MM.1S (cell line): ENCODE data around the gene CENPH.
"Not testable (repeated sequence)": the region's sequence is repeated elsewhere in the genome, so short reads cannot be mapped to it uniquely, and the experiment has no call there.

Source experiments
- DNase-seq: peaks from one replicate; pipeline ENCODE4 v3.0.0-alpha.2; 2015
- H2AFZ ChIP-seq: fragments of 300-600 bp; sonication (generic); 2 replicates; pipeline ENCODE4 v1.6.0; 2016; ENCODE audit warnings: antibody characterized with exemption, low read length
- H3F3A ChIP-seq: fragments of 300-600 bp; sonication (generic); 2 replicates; pipeline ENCODE4 v1.6.1; 2016; ENCODE audit warnings: mild to moderate bottlenecking, antibody characterized with exemption, low read length, moderate library complexity, mixed read lengths; ENCODE audit not compliant: insufficient read depth
- H3K27ac ChIP-seq: fragments of 300-600 bp; sonication (generic); 2 replicates; pipeline ENCODE4 v1.5.1; 2016; ENCODE audit warnings: mild to moderate bottlenecking, low read length
- H3K27me3 ChIP-seq: fragments of 300-600 bp; sonication (generic); replicated peaks from 2 replicates; pipeline ENCODE4 v1.6.0; 2016; ENCODE audit warnings: low read length; ENCODE audit not compliant: insufficient read depth
- H3K36me3 ChIP-seq: fragments of 300-600 bp; sonication (generic); replicated peaks from 2 replicates; pipeline ENCODE4 v1.6.1; 2016; ENCODE audit warnings: mild to moderate bottlenecking, low read length, mixed read lengths; ENCODE audit not compliant: insufficient read depth
- H3K4me1 ChIP-seq: fragments of 300-600 bp; sonication (generic); 2 replicates; pipeline ENCODE4 v1.6.1; 2016; ENCODE audit warnings: low read length, mixed read lengths
- H3K4me2 ChIP-seq: fragments of 300-600 bp; sonication (generic); 2 replicates; pipeline ENCODE4 v1.6.0; 2016; ENCODE audit warnings: low read depth, low read length
- H3K4me3 ChIP-seq: fragments of 300-600 bp; sonication (generic); 2 replicates; pipeline ENCODE4 v1.5.1; 2016; ENCODE audit warnings: low read length, mixed read lengths
- H3K79me2 ChIP-seq: fragments of 300-600 bp; sonication (generic); 2 replicates; pipeline ENCODE4 v1.6.1; 2016; ENCODE audit warnings: mixed run types, low read length, mixed read lengths
- H3K9ac ChIP-seq: fragments of 300-600 bp; sonication (generic); 2 replicates; pipeline ENCODE4 v1.6.1; 2016; ENCODE audit warnings: low read length, mixed read lengths
- H3K9me2 ChIP-seq: fragments of 300-600 bp; sonication (generic); replicated peaks from 2 replicates; pipeline ENCODE4 v1.6.1; 2016; ENCODE audit warnings: mild to moderate bottlenecking, low read length, mixed read lengths; ENCODE audit not compliant: insufficient read depth
- H3K9me3 ChIP-seq: fragments of 300-600 bp; sonication (generic); replicated peaks from 2 replicates; pipeline ENCODE4 v1.6.1; 2016; ENCODE audit warnings: mild to moderate bottlenecking, low read length, mixed read lengths; ENCODE audit not compliant: insufficient read depth
- H4K20me1 ChIP-seq: fragments of 300-600 bp; sonication (generic); 2 replicates; pipeline ENCODE4 v1.6.1; 2016; ENCODE audit warnings: mild to moderate bottlenecking, low read length, moderate library complexity, mixed read lengths; ENCODE audit not compliant: insufficient read depth
- EZH2 ChIP-seq: fragments of 300-600 bp; sonication (generic); optimal IDR thresholded peaks from 2 replicates; pipeline ENCODE3; 2017; ENCODE audit warnings: low read depth, mild to moderate bottlenecking, antibody characterized with exemption, low read length, mixed read lengths
- EZH2phosphoT487 ChIP-seq: fragments of 300-600 bp; sonication (generic); IDR thresholded peaks from 2 replicates; pipeline ENCODE4 v1.6.1; 2018; ENCODE audit warnings: antibody characterized with exemption, low read length
- TF ChIP-seq, protein P1 (sequence below): fragments of 300-600 bp; sonication (generic); IDR thresholded peaks from 2 replicates; pipeline ENCODE4 v1.5.1; 2016; ENCODE audit warnings: antibody characterized with exemption, low read length, mixed read lengths

The CENPH gene

DNA sequence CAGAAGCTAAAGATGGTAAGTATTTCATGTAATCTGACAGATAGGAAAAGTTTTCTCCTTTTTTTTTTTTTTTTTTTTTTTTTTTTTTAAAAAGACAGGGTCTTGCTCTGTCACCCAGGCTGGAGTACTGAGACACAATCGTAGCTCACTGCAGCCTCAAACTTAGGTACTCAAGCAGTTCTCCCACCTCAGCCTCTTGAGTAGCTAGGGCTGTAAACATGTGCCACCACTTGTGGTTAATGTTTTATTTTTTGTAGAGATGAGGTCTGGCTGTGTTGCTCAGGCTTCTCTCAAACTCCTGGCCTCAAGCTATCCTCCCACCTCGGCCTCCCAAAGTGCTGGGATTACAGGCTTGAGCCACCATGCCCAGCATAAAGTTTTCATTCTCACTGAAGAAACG lies 63.1 kb downstream of the CENPH start:
- H3K9me3 ChIP-seq: no peaks in the 10 kb centered on the region
- no peak overlapping the region for H3K27ac ChIP-seq
- no peak overlapping the region for H2AFZ ChIP-seq
- H3K4me3 ChIP-seq: no peak overlapping the region
- H3K27me3 ChIP-seq: no peaks in the 10 kb centered on the region
- no peak overlapping the region for H3K9ac ChIP-seq
- DNase-seq: no peak
- TF ChIP-seq EZH2phosphoT487: no peak
- no peak for TF ChIP-seq EZH2
- TF ChIP-seq, protein P1, sequence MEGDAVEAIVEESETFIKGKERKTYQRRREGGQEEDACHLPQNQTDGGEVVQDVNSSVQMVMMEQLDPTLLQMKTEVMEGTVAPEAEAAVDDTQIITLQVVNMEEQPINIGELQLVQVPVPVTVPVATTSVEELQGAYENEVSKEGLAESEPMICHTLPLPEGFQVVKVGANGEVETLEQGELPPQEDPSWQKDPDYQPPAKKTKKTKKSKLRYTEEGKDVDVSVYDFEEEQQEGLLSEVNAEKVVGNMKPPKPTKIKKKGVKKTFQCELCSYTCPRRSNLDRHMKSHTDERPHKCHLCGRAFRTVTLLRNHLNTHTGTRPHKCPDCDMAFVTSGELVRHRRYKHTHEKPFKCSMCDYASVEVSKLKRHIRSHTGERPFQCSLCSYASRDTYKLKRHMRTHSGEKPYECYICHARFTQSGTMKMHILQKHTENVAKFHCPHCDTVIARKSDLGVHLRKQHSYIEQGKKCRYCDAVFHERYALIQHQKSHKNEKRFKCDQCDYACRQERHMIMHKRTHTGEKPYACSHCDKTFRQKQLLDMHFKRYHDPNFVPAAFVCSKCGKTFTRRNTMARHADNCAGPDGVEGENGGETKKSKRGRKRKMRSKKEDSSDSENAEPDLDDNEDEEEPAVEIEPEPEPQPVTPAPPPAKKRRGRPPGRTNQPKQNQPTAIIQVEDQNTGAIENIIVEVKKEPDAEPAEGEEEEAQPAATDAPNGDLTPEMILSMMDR: no peak
- H4K20me1 ChIP-seq: no peaks in the 10 kb centered on the region
- H3K4me2 ChIP-seq: no peak overlapping the region
- H3F3A ChIP-seq: no peaks in the 10 kb centered on the region
- H3K79me2 ChIP-seq: peaks cover 34% of the 10 kb centered on the region
- H3K36me3 ChIP-seq: no peaks in the 10 kb centered on the region
- H3K9me2 ChIP-seq: no peaks in the 10 kb centered on the region
- no peaks in the 10 kb centered on the region for H3K4me1 ChIP-seq

DNA sequence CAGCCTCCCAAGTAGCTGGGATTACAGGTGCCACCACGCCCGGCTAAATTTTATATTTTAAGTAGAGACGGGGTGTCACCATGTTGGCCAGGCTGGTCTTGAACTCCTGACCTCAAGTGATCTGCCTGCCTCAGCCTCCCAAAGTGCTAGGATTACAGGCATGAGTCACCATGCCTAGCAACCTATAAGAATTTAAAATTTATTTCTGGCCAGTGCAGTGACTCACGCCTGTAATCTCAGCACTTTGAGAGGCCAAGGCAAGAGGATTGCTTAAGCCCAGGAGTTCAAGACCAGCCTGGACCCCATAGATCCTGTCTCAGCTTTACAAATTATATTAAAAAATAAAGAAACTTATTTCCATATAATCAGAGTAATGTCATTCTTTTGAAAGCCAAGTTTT lies 66.6 kb downstream of the CENPH start:
- H3K4me2 ChIP-seq, H4K20me1 ChIP-seq, H3K4me3 ChIP-seq, H2AFZ ChIP-seq, H3K4me1 ChIP-seq, H3K27ac ChIP-seq, H3K9ac ChIP-seq, H3K9me2 ChIP-seq, H3K27me3 ChIP-seq, DNase-seq, H3F3A ChIP-seq, H3K36me3 ChIP-seq, H3K9me3 ChIP-seq, H3K79me2 ChIP-seq: not testable (repeated sequence)

DNA sequence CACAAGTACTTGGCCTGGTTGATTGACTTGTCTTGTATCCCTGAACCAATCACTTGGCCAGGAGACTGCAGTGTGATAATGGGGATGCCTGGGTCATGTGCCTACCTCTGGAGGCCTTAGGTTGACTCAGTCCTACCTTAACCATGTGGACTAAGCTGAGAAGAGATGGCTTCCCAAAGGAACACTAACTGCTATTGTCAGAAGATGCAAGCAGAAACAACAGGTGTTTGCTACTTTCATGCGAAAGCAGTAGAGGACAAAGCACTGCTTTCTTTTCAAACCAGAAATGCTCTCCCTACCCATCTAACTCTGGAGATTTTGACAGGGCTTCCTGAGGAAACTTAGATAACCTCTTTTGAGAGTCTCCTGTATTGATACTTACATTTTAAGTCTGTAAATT lies 68.2 kb downstream of the CENPH start:
- TF ChIP-seq EZH2 (no peak), EZH2phosphoT487 (no peak)
- TF ChIP-seq, protein P1: no peak
- H4K20me1 ChIP-seq: no peaks in the 10 kb centered on the region
- no peak overlapping the region for H3K4me2 ChIP-seq
- no peaks in the 10 kb centered on the region for H3K9me2 ChIP-seq
- H3K9me3 ChIP-seq: no peaks in the 10 kb centered on the region
- no peak overlapping the region for H3K9ac ChIP-seq
- H3K27ac ChIP-seq: no peak overlapping the region
- H3F3A ChIP-seq: no peaks in the 10 kb centered on the region
- DNase-seq: no peak
- H2AFZ ChIP-seq: no peak overlapping the region
- H3K79me2 ChIP-seq: no peaks in the 10 kb centered on the region
- H3K4me1 ChIP-seq: no peaks in the 10 kb centered on the region
- no peaks in the 10 kb centered on the region for H3K36me3 ChIP-seq
- H3K4me3 ChIP-seq: no peak overlapping the region
- H3K27me3 ChIP-seq: no peaks in the 10 kb centered on the region
